IMR-90 (cell line): ENCODE results near the gene MYDGF. TPM values are rescaled to one million over a fixed set of nuclear protein-coding genes. Genes with fewer than 3 reads are reported as not detected.

Experiments used
- ATAC-seq: fragments of 200-7000 bp; cut with Tn5 transposase; 2 replicates; pipeline ENCODE4 v1.9.1; 2020; ENCODE audit warnings: low read depth, mild to moderate bottlenecking, moderate library complexity
- BruUV-seq: library from RNA; stranded (reverse); fragments of 400-500 nt; replicated peaks from 2 replicates; lab custom pipeline; 2021; lab: Mats Ljungman, UMichigan
- CTCF ChIA-PET: fragments of 300-600 bp; formaldehyde crosslinking; extraction: SDS; loops from one replicate; lab custom pipeline; 2021; ENCODE audit warnings: antibody characterized with exemption; lab: Yijun Ruan, JAX
- POLR2A ChIA-PET: fragments of 300-600 bp; sonication (Branson Sonifier 250); formaldehyde crosslinking; loops from one replicate; lab custom pipeline; 2022; ENCODE audit warnings: antibody characterized with exemption; ENCODE audit not compliant: unreplicated experiment; lab: Charles Lee
- DNase-seq: peaks from one replicate; pipeline ENCODE4 v3.0.0; 2013
- H2AFZ ChIP-seq: replicated peaks from 2 replicates; pipeline ENCODE3; 2013; ENCODE audit warnings: low read length, mild to moderate bottlenecking; ENCODE audit not compliant: poor library complexity
- H2AK5ac ChIP-seq: 2 replicates; pipeline ENCODE4 v1.6.1; 2013; ENCODE audit warnings: low read depth, low read length, inconsistent platforms
- H2AK9ac ChIP-seq: replicated peaks from 2 replicates; pipeline ENCODE3; 2013; ENCODE audit warnings: mild to moderate bottlenecking, low read depth, low read length, moderate library complexity; ENCODE audit not compliant: poor library complexity
- H2BK120ac ChIP-seq: 2 replicates; pipeline ENCODE4 v1.6.1; 2013; ENCODE audit warnings: low read depth, low read length, inconsistent platforms
- H2BK15ac ChIP-seq: 3 replicates; pipeline ENCODE4 v1.6.1; 2013; ENCODE audit warnings: low read depth, low read length, inconsistent platforms
- H2BK20ac ChIP-seq: 2 replicates; pipeline ENCODE4 v1.6.1; 2013; ENCODE audit warnings: low read depth, mild to moderate bottlenecking, inconsistent platforms, low read length, moderate library complexity
- H2BK5ac ChIP-seq: 2 replicates; pipeline ENCODE4 v1.6.1; 2013; ENCODE audit warnings: mild to moderate bottlenecking, low read depth, low read length, inconsistent platforms; ENCODE audit not compliant: poor library complexity, severe bottlenecking
- H3K14ac ChIP-seq: replicated peaks from 2 replicates; pipeline ENCODE4 v1.6.1; 2013; ENCODE audit warnings: low read depth, low read length, inconsistent platforms
- H3K18ac ChIP-seq: 2 replicates; pipeline ENCODE4 v1.6.1; 2013; ENCODE audit warnings: low read depth, low read length, control low read depth
- H3K23ac ChIP-seq: 2 replicates; pipeline ENCODE4 v1.6.1; 2013; ENCODE audit warnings: low read depth, low read length, inconsistent platforms
- H3K27ac ChIP-seq: 2 replicates; pipeline ENCODE4 v1.5.1; 2013; ENCODE audit warnings: mild to moderate bottlenecking, control low read depth, low read length; ENCODE audit not compliant: insufficient read depth
- H3K27me3 ChIP-seq: 2 replicates; pipeline ENCODE4 v1.6.1; 2013; ENCODE audit warnings: low read length; ENCODE audit not compliant: control insufficient read depth, insufficient read depth
- H3K36me3 ChIP-seq: 2 replicates; pipeline ENCODE4 v1.6.1; 2013; ENCODE audit warnings: low read length, mixed read lengths; ENCODE audit not compliant: control insufficient read depth, insufficient read depth
- H3K4ac ChIP-seq: 2 replicates; pipeline ENCODE4 v1.6.1; 2013; ENCODE audit warnings: low read depth, low read length, inconsistent platforms
- H3K4me1 ChIP-seq: 2 replicates; pipeline ENCODE4 v1.6.1; 2013; ENCODE audit warnings: low read length, mixed read lengths; ENCODE audit not compliant: control insufficient read depth, insufficient read depth
- H3K4me2 ChIP-seq: 2 replicates; pipeline ENCODE4 v1.6.1; 2013; ENCODE audit warnings: low read depth, mild to moderate bottlenecking, control low read depth, low read length, moderate library complexity
- H3K4me3 ChIP-seq: 2 replicates; pipeline ENCODE4 v1.5.1; 2013; ENCODE audit warnings: low read depth, mild to moderate bottlenecking, control low read depth, low read length, moderate library complexity; ENCODE audit not compliant: insufficient read depth
- H3K56ac ChIP-seq: 2 replicates; pipeline ENCODE4 v1.6.1; 2013; ENCODE audit warnings: low read length, inconsistent platforms; ENCODE audit not compliant: insufficient read depth; ENCODE audit errors: extremely low read depth
- H3K79me1 ChIP-seq, 2 experiments: 2 replicates each; pipeline ENCODE4 v1.6.1; 2013; ENCODE audit warnings: low read length in 2 of 2, inconsistent platforms in 1 of 2, low read depth in 1 of 2
- H3K9ac ChIP-seq: 2 replicates; pipeline ENCODE4 v1.6.1; 2013; ENCODE audit warnings: low read depth, low read length, control low read depth
- H3K9me1 ChIP-seq: 2 replicates; pipeline ENCODE4 v1.6.1; 2013; ENCODE audit warnings: low read length, inconsistent platforms; ENCODE audit not compliant: insufficient read depth
- H3K9me3 ChIP-seq: 2 replicates; pipeline ENCODE4 v1.6.1; 2013; ENCODE audit warnings: low read length; ENCODE audit not compliant: control insufficient read depth, insufficient read depth
- H4K20me1 ChIP-seq: 2 replicates; pipeline ENCODE4 v1.6.1; 2013; ENCODE audit warnings: low read length, inconsistent platforms; ENCODE audit not compliant: insufficient read depth
- H4K5ac ChIP-seq: 2 replicates; pipeline ENCODE4 v1.6.1; 2013; ENCODE audit warnings: mild to moderate bottlenecking, low read depth, low read length, control low read depth
- H4K8ac ChIP-seq, 2 experiments: 2 replicates each; pipeline ENCODE4 v1.6.1; 2013; ENCODE audit warnings: low read depth in 2 of 2, low read length in 2 of 2, control low read depth in 1 of 2, inconsistent platforms in 1 of 2
- H4K91ac ChIP-seq: 2 replicates; pipeline ENCODE4 v1.6.1; 2013; ENCODE audit warnings: low read depth, low read length, inconsistent platforms; ENCODE audit not compliant: insufficient read depth
- CHD1 ChIP-seq: IDR thresholded peaks from 2 replicates; pipeline ENCODE4 v1.6.1; 2012; ENCODE audit warnings: low read depth, low read length, improper control_type of control experiment
- MXI1 ChIP-seq: IDR thresholded peaks from 2 replicates; pipeline ENCODE4 v1.6.1; 2012; ENCODE audit warnings: low read depth, mild to moderate bottlenecking, low read length, moderate library complexity, borderline replicate concordance
- POLR2A ChIP-seq: IDR thresholded peaks from 2 replicates; pipeline ENCODE4 v1.6.1; 2012; ENCODE audit warnings: mild to moderate bottlenecking, low read depth, low read length
- RCOR1 ChIP-seq: IDR thresholded peaks from 2 replicates; pipeline ENCODE4 v1.6.1; 2012; ENCODE audit warnings: mild to moderate bottlenecking, low read length, improper control_type of control experiment; ENCODE audit not compliant: insufficient replicate concordance
- WGBS, 2 experiments: methylation state at CpG; one replicate each; pipeline versions ENCODE4 v1.1.5 to v1.1.7; 2013; ENCODE audit warnings: missing lambda C conversion rate in 2 of 2; ENCODE audit not compliant: insufficient read length in 1 of 2; ENCODE audit errors: extremely low coverage in 2 of 2; 5-methylcytosine and 5-hydroxymethylcytosine counted together
- dilution Hi-C: fragments of 300-500 bp; cut with HindIII; formaldehyde crosslinking; loops from one replicate; pipeline ENCODE4 v1.14.3; 2018; ENCODE audit warnings: low sequenced_read_pairs; ENCODE audit not compliant: unreplicated experiment
- in situ Hi-C: fragments of 300-500 bp; cut with MboI; formaldehyde crosslinking; loops from 3 replicates; pipeline ENCODE4 v1.14.3; 2019; ENCODE audit warnings: low sequenced_read_pairs, inconsistent platforms, mixed read lengths
- intact Hi-C: fragments of 100-400 bp; cut with micrococcal nuclease; formaldehyde crosslinking; loops from 2 replicates; pipeline ENCODE4 v1.10.0; 2022
- polyA plus RNA-seq, 3 experiments: library from polyadenylated mRNA; depleted of rRNA; stranded (reverse); fragments of >200 nt; gene quantifications; 2 replicates each; pipeline ENCODE4 v1.2.3, GENCODE V29; 2012; ENCODE audit warnings: low replicate concordance in 1 of 3
- total RNA-seq: library from RNA; depleted of rRNA; stranded (reverse); fragments of >200 nt; gene quantifications from 2 replicates; pipeline ENCODE4 v1.2.3, GENCODE V29; 2012
- TF ChIP-seq, protein P1 (sequence below): conservative IDR thresholded peaks from 2 replicates; pipeline ENCODE4 v1.5.1; 2012; ENCODE audit warnings: mild to moderate bottlenecking, low read depth, low read length, improper control_type of control experiment

The MYDGF gene
- total and polyA plus RNA-seq, 2 of the 4 experiments (the other 2 are of a cell fraction), result 203 to 310 TPM

DNA sequence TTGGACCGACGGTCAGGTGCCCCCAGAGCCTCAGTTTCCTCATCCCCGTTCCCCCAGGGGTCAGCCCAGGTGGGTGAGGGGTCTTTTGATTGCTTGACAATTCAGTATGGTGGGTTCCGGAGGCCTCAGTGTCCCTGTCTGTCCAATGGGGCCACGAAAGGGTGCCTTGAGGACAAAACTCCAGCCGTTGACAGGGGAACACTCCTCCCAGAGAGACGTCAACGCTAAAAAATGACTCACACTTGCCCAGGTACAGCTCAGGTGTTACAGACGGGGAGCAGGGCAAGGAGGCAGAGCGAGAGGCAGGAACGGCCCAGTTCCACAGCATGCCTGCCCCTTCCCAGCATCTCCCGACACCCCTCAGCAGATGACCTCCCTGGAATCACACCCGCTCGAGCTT lies 29.0 kb downstream of the MYDGF start:
- H3K4ac ChIP-seq, result no peak overlapping the region
- no TSS peak for BruUV-seq
- no peak overlapping the region for H2AFZ ChIP-seq
- ChIA-PET POLR2A (no interaction called here), CTCF (no interaction called here)
- H2BK120ac ChIP-seq, result no peak overlapping the region
- H3K9me1 ChIP-seq, result no peaks in the 10 kb centered on the region; the same call in 1 of the 2 replicates
- H2BK20ac ChIP-seq, result no peak overlapping the region
- no peak overlapping the region for H3K23ac ChIP-seq
- H2BK5ac ChIP-seq, result no peak overlapping the region
- H2AK9ac ChIP-seq, result no peak overlapping the region
- H2AK5ac ChIP-seq, result no peak overlapping the region
- intact Hi-C loops (no loop called here), in situ Hi-C loops (no loop called here), dilution Hi-C loops (no loop called here)
- TF ChIP-seq POLR2A, result no peak
- no peak for TF ChIP-seq RCOR1
- TF ChIP-seq CHD1, result no peak
- no peak for TF ChIP-seq MXI1
- TF ChIP-seq, protein P1, sequence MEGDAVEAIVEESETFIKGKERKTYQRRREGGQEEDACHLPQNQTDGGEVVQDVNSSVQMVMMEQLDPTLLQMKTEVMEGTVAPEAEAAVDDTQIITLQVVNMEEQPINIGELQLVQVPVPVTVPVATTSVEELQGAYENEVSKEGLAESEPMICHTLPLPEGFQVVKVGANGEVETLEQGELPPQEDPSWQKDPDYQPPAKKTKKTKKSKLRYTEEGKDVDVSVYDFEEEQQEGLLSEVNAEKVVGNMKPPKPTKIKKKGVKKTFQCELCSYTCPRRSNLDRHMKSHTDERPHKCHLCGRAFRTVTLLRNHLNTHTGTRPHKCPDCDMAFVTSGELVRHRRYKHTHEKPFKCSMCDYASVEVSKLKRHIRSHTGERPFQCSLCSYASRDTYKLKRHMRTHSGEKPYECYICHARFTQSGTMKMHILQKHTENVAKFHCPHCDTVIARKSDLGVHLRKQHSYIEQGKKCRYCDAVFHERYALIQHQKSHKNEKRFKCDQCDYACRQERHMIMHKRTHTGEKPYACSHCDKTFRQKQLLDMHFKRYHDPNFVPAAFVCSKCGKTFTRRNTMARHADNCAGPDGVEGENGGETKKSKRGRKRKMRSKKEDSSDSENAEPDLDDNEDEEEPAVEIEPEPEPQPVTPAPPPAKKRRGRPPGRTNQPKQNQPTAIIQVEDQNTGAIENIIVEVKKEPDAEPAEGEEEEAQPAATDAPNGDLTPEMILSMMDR, result no peak
- H3K27ac ChIP-seq, result no peak overlapping the region
- no peak overlapping the region for H3K4me2 ChIP-seq
- 89% methylated on average over 4 of the region's 14 CpGs; no CpG with 5 or more reads in 1 of the 2 experiments for WGBS, 2 experiments
- H3K56ac ChIP-seq, result no peak overlapping the region
- no peaks in the 10 kb centered on the region for H3K36me3 ChIP-seq
- H4K5ac ChIP-seq, result no peak overlapping the region
- no peak overlapping the region for H3K14ac ChIP-seq
- H3K27me3 ChIP-seq, result no peaks in the 10 kb centered on the region
- no peak overlapping the region for H3K18ac ChIP-seq
- ATAC-seq (no peak), DNase-seq (no peak)
- H3K4me1 ChIP-seq, result peaks cover 4% of the 10 kb centered on the region; the same call in 1 of the 2 replicates
- H4K20me1 ChIP-seq, result peaks cover 2% of the 10 kb centered on the region; the same call in 1 of the 2 replicates
- H3K9ac ChIP-seq, result no peak overlapping the region
- H3K4me3 ChIP-seq, result no peak overlapping the region
- H3K9me3 ChIP-seq, result no peaks in the 10 kb centered on the region
- no peak overlapping the region for H2BK15ac ChIP-seq
- peaks cover 20 to 37% of the 10 kb centered on the region in 2 experiments for H3K79me1 ChIP-seq
- H4K8ac ChIP-seq, result no peak overlapping the region
- no peak overlapping the region for H4K91ac ChIP-seq
